T-helper 22 cell (primary cell): ENCODE measurements around the gene TFF2.

Experiments
- DNase-seq: peaks from one replicate; pipeline ENCODE4 v3.0.0-alpha.2; 2020; ENCODE audit warnings: low read depth

The TFF2 gene

GRCh38 chr21:42366292-42367010 is 15.7 kb upstream of the TFF2 start, which contains the start of gene TFF1:
TFF1 (minus strand) TSS chr21:42366535; CDS start chr21:42366495, 40 bp downstream.
- no peak for DNase-seq

- no peak for DNase-seq
These were observed 15.0 kb upstream of the TFF2 start for GRCh38 chr21:42365770-42366169.

- no peak for DNase-seq
These were observed 13.6 kb upstream of the TFF2 start for GRCh38 chr21:42364304-42364865.

GRCh38 chr21:42363312-42363711 is 12.5 kb upstream of the TFF2 start:
- no peak for DNase-seq

GRCh38 chr21:42362700-42363099 is 11.9 kb upstream of the TFF2 start:
- no peak for DNase-seq

GRCh38 chr21:42362198-42362597 is 11.4 kb upstream of the TFF2 start:
- DNase-seq: no peak

- no peak for DNase-seq
These were observed 10.5 kb upstream of the TFF2 start for GRCh38 chr21:42361286-42361685.

GRCh38 chr21:42360317-42360716 is 9.5 kb upstream of the TFF2 start:
- DNase-seq: no peak

- no peak for DNase-seq
These were observed 8.1 kb upstream of the TFF2 start for GRCh38 chr21:42358937-42359336.

- DNase-seq: no peak
These were observed 7.5 kb upstream of the TFF2 start for GRCh38 chr21:42358261-42358660.

GRCh38 chr21:42357307-42357706 is 6.5 kb upstream of the TFF2 start:
- no peak for DNase-seq

GRCh38 chr21:42356650-42357049 is 5.9 kb upstream of the TFF2 start:
- no peak for DNase-seq

GRCh38 chr21:42356046-42356445 is 5.3 kb upstream of the TFF2 start:
- DNase-seq: no peak

GRCh38 chr21:42353623-42354022 is 2.8 kb upstream of the TFF2 start:
- no peak for DNase-seq

GRCh38 chr21:42352441-42353095 is 1.8 kb upstream of the TFF2 start:
- no peak for DNase-seq

- DNase-seq: no peak
These were observed 1.0 kb upstream of the TFF2 start for GRCh38 chr21:42351626-42352440.

GRCh38 chr21:42350318-42350910 is 380 bp downstream of the TFF2 start:
- DNase-seq: no peak

- no peak for DNase-seq
These were observed 1.1 kb downstream of the TFF2 start for GRCh38 chr21:42349420-42350317.

- no peak for DNase-seq
These were observed 2.0 kb downstream of the TFF2 start for GRCh38 chr21:42348762-42349161.

- no peak for DNase-seq
These were observed 3.0 kb downstream of the TFF2 start for GRCh38 chr21:42347601-42348327.
